ENCODE measurements around the gene COL20A1.

DNA sequence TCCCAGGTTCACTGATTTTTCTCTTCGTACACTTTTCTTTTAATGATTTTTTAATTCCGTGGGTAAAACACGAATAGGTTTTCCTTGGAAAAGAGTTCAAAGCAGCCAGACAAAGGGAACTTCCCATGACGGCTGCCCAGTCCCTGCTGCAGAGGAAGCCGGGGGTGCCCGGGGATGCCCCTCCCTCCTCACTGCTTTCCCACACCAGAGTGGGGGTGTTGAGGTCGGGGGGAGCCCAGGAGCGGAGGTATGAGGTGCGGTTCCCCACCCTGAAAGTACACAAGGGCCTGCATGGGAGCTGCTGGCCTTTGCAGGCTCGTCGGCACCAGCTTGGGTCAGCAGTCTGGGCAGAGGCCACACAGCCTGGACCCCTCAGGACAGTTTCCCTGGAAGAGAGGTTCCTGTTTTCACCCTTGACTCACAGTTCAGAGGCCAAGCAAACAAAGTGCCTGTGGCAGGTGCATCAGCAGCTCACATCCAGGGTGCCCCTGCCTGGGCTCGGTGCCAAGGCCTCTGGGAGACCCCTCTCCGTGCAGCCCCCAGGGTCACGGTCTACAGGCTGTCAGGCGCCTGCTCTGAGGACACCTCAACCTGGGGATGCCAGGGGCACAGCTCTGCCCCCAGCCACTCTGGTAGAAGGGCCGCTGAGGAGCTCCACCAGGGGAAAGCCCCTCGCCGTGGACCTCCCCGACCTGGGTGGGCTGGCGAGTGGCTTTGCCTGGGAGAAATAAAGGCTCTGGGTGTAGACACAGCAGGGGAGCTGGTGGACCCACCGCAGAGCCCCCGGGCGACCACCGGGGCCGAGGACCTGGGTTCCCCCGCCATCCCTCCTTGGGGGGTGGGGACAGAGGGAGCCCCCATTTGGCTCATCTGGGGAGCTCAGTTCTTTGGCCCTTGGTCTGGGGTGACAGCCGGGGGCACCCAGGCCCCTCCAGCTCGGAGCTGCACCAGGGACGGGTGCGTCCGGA lies 83.6 kb downstream of the COL20A1 start:
- TF ChIP-seq POLR2A (IDR thresholded peaks at IDR 0.05), result no peak
- TF ChIP-seq, protein P1, sequence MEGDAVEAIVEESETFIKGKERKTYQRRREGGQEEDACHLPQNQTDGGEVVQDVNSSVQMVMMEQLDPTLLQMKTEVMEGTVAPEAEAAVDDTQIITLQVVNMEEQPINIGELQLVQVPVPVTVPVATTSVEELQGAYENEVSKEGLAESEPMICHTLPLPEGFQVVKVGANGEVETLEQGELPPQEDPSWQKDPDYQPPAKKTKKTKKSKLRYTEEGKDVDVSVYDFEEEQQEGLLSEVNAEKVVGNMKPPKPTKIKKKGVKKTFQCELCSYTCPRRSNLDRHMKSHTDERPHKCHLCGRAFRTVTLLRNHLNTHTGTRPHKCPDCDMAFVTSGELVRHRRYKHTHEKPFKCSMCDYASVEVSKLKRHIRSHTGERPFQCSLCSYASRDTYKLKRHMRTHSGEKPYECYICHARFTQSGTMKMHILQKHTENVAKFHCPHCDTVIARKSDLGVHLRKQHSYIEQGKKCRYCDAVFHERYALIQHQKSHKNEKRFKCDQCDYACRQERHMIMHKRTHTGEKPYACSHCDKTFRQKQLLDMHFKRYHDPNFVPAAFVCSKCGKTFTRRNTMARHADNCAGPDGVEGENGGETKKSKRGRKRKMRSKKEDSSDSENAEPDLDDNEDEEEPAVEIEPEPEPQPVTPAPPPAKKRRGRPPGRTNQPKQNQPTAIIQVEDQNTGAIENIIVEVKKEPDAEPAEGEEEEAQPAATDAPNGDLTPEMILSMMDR (IDR thresholded peaks at IDR 0.05), result no peak

All from tibial nerve (tissue), 3 donors.